CD4-positive, alpha-beta memory T cell (primary cell): Measurements from ENCODE around the gene MIPEP. TPM values are rescaled to one million over a fixed set of nuclear protein-coding genes. Genes with fewer than 3 reads are reported as not detected.

Experiments
- CTCF ChIA-PET: fragments of 350-600 bp; sonication (Branson Sonifier 250); formaldehyde crosslinking; loops from one replicate; lab custom pipeline; 2021; ENCODE audit warnings: inconsistent platforms; ENCODE audit not compliant: partially characterized antibody; lab: Charles Lee
- POLR2A ChIA-PET: fragments of 350-600 bp; sonication (Branson Sonifier 250); formaldehyde crosslinking; loops from one replicate; lab custom pipeline; 2021; ENCODE audit not compliant: partially characterized antibody; lab: Charles Lee
- DNase-seq, 5 donors: peaks; one replicate each; pipeline versions ENCODE4 v3.0.0 to v3.0.0-alpha.2; 2020 to 2022; ENCODE audit warnings: mixed read lengths in 1 of 5
- H3K27ac ChIP-seq: one replicate; pipeline ENCODE4 v1.7.0; 2013; ENCODE audit warnings: low read depth, low read length
- H3K27me3 ChIP-seq: 2 replicates; pipeline ENCODE4 v1.7.0; 2013; ENCODE audit warnings: mild to moderate bottlenecking, low read length, moderate library complexity; ENCODE audit not compliant: insufficient read depth
- H3K36me3 ChIP-seq: 2 replicates; pipeline ENCODE4 v1.7.0; 2013; ENCODE audit warnings: mild to moderate bottlenecking, low read length, moderate library complexity; ENCODE audit not compliant: insufficient read depth
- H3K4me1 ChIP-seq: 2 replicates; pipeline ENCODE4 v1.7.0; 2013; ENCODE audit warnings: mild to moderate bottlenecking, low read length, moderate library complexity; ENCODE audit not compliant: insufficient read depth
- H3K4me3 ChIP-seq, 2 donors: one replicate each; pipeline ENCODE4 v1.7.0; 2013; ENCODE audit warnings: low read length in 2 of 2, mild to moderate bottlenecking in 1 of 2
- H3K9me3 ChIP-seq, 2 donors: one replicate each; pipeline ENCODE4 v1.7.0; 2013; ENCODE audit warnings: low read length in 2 of 2, control low read depth in 1 of 2; ENCODE audit not compliant: control insufficient read depth in 1 of 2
- H3K27ac Mint-ChIP-seq, 7 donors: one replicate each; pipeline ENCODE4 v1.8.0; 2020 to 2021; ENCODE audit warnings: mixed read lengths in 7 of 7, mild to moderate bottlenecking in 6 of 7, inconsistent platforms in 3 of 7, moderate library complexity in 3 of 7
- H3K27me3 Mint-ChIP-seq, 2 donors: one replicate each; pipeline ENCODE4 v1.8.0; 2020 to 2021; ENCODE audit warnings: mixed read lengths in 2 of 2
- H3K36me3 Mint-ChIP-seq, 2 donors: one replicate each; pipeline ENCODE4 v1.8.0; 2020 to 2021; ENCODE audit warnings: mixed read lengths in 2 of 2, inconsistent platforms in 1 of 2, mild to moderate bottlenecking in 1 of 2
- H3K4me1 Mint-ChIP-seq, 4 donors: one replicate each; pipeline ENCODE4 v1.8.0; 2020 to 2021; ENCODE audit warnings: mixed read lengths in 4 of 4, mild to moderate bottlenecking in 1 of 4
- H3K4me3 Mint-ChIP-seq, 8 donors: one replicate each; pipeline ENCODE4 v1.8.0; 2020 to 2021; ENCODE audit warnings: mixed read lengths in 8 of 8, mild to moderate bottlenecking in 7 of 8, moderate library complexity in 6 of 8, inconsistent platforms in 3 of 8
- H3K9me3 Mint-ChIP-seq, 8 donors: one replicate each; pipeline ENCODE4 v1.8.0; 2020 to 2021; ENCODE audit warnings: mixed read lengths in 8 of 8, mild to moderate bottlenecking in 5 of 8, inconsistent platforms in 3 of 8, moderate library complexity in 1 of 8
- intact Hi-C: fragments of 100-400 bp; cut with micrococcal nuclease; formaldehyde crosslinking; loops from one replicate; pipeline ENCODE4 v1.15.1; 2023
- polyA plus RNA-seq, 2 donors: library from polyadenylated mRNA; unstranded; fragments of 300-500 nt; fragmentation: Illumina TruSeq; gene quantifications; one replicate each; pipeline ENCODE4 v1.2.3, GENCODE V29; 2021
- total RNA-seq, 2 experiments: library from RNA; stranded (reverse); gene quantifications; one replicate each; pipeline ENCODE4 v1.2.3, GENCODE V29; 2021

The MIPEP gene
- total and polyA plus RNA-seq, 4 experiments from 2014 or later: 8.8 to 16.4 (median 12.2) TPM

GRCh38 chr13:23730251-23730650, 158.9 kb downstream of the MIPEP start:
- H3K36me3 ChIP-seq: no peaks in the 10 kb centered on the region
- no peak for DNase-seq
- no peaks in the 10 kb centered on the region for H3K27me3 ChIP-seq
- POLR2A ChIA-PET: no interaction called here
- Mint-ChIP-seq H3K4me3 (no peak overlapping the region), H3K27me3 (no peaks in the 10 kb centered on the region), H3K36me3 (peaks cover 8 to 30% of the 10 kb centered on the region in 2 donors), H3K9me3 (no peaks in the 10 kb centered on the region), H3K27ac (no peak overlapping the region), H3K4me1 (peaks cover 0 to 3% (median 0%) of the 10 kb centered on the region in 4 donors)
- intact Hi-C loops: no loop called here
- CTCF ChIA-PET: interaction anchor here (0.8 kb wide), 1 partner anchor 138 kb away, joined by 3 read pairs; no protein-coding TSS in a partner anchor
- H3K9me3 ChIP-seq: no peaks in the 10 kb centered on the region
- H3K4me1 ChIP-seq: no peaks in the 10 kb centered on the region
- H3K4me3 ChIP-seq: no peak overlapping the region
- H3K27ac ChIP-seq: no peak overlapping the region

GRCh38 chr13:23729531-23729930, 159.7 kb downstream of the MIPEP start:
- no peak overlapping the region for H3K4me3 Mint-ChIP-seq
- peaks cover 8 to 30% of the 10 kb centered on the region in 2 donors for H3K36me3 Mint-ChIP-seq
- no peak overlapping the region for H3K4me3 ChIP-seq
- POLR2A ChIA-PET: no interaction called here
- H3K4me1 ChIP-seq: no peaks in the 10 kb centered on the region
- no peaks in the 10 kb centered on the region for H3K36me3 ChIP-seq
- H3K27me3 Mint-ChIP-seq: no peaks in the 10 kb centered on the region
- no peak overlapping the region for H3K27ac Mint-ChIP-seq
- no peaks in the 10 kb centered on the region for H3K9me3 Mint-ChIP-seq
- intact Hi-C loops: no loop called here
- H3K9me3 ChIP-seq: no peaks in the 10 kb centered on the region
- no peak for DNase-seq
- H3K27ac ChIP-seq: no peak overlapping the region
- no peaks in the 10 kb centered on the region for H3K27me3 ChIP-seq
- peaks cover 0 to 3% (median 0%) of the 10 kb centered on the region in 4 donors for H3K4me1 Mint-ChIP-seq
- CTCF ChIA-PET: interaction anchor here (0.8 to 1.6 kb wide), 2 partner anchors 20 to 137 kb away, joined by 3 to 4 read pairs; no protein-coding TSS in a partner anchor

- ChIA-PET POLR2A (no interaction called here), CTCF (interaction anchor here (1.6 kb wide), 1 partner anchor 19 kb away, joined by 4 read pairs; no protein-coding TSS in a partner anchor)
- H3K4me3 Mint-ChIP-seq: no peak overlapping the region
- no peaks in the 10 kb centered on the region for H3K9me3 Mint-ChIP-seq
- Histone ChIP-seq H3K9me3 (no peaks in the 10 kb centered on the region), H3K4me3 (no peak overlapping the region), H3K36me3 (no peaks in the 10 kb centered on the region), H3K27me3 (no peaks in the 10 kb centered on the region), H3K27ac (no peak overlapping the region), H3K4me1 (no peaks in the 10 kb centered on the region)
- DNase-seq: no peak
- peaks cover 8 to 33% of the 10 kb centered on the region in 2 donors for H3K36me3 Mint-ChIP-seq
- H3K27me3 Mint-ChIP-seq: no peaks in the 10 kb centered on the region
- H3K27ac Mint-ChIP-seq: peak overlapping the region in 2 of 7 donors; percentile 36
- intact Hi-C loops: no loop called here
- peaks cover 0 to 3% (median 0%) of the 10 kb centered on the region in 4 donors for H3K4me1 Mint-ChIP-seq
Measured at GRCh38 chr13:23728807-23729206, 160.4 kb downstream of the MIPEP start.

GRCh38 chr13:23725922-23726321, 163.3 kb downstream of the MIPEP start:
- peaks cover 8 to 19% of the 10 kb centered on the region in 2 donors for H3K36me3 Mint-ChIP-seq
- ChIA-PET CTCF (no interaction called here), POLR2A (no interaction called here)
- Histone ChIP-seq H3K27me3 (no peaks in the 10 kb centered on the region), H3K36me3 (no peaks in the 10 kb centered on the region), H3K4me1 (no peaks in the 10 kb centered on the region), H3K9me3 (no peaks in the 10 kb centered on the region), H3K4me3 (no peak overlapping the region), H3K27ac (no peak overlapping the region)
- no peaks in the 10 kb centered on the region for H3K27me3 Mint-ChIP-seq
- H3K4me3 Mint-ChIP-seq: no peak overlapping the region
- H3K4me1 Mint-ChIP-seq: no peaks in the 10 kb centered on the region
- H3K27ac Mint-ChIP-seq: no peak overlapping the region
- no peaks in the 10 kb centered on the region for H3K9me3 Mint-ChIP-seq
- intact Hi-C loops: no loop called here
- no peak for DNase-seq

- intact Hi-C loops: no loop called here
- H3K27ac ChIP-seq: no peak overlapping the region
- Mint-ChIP-seq H3K4me1 (peaks cover under 1 to 3% (median 2%) of the 10 kb centered on the region in 4 donors), H3K9me3 (no peaks in the 10 kb centered on the region), H3K27ac (peak overlapping the region in 1 of 7 donors; percentile 29), H3K36me3 (peaks cover 8 to 16% of the 10 kb centered on the region in 2 donors), H3K27me3 (no peaks in the 10 kb centered on the region), H3K4me3 (no peak overlapping the region)
- no peaks in the 10 kb centered on the region for H3K36me3 ChIP-seq
- POLR2A ChIA-PET: no interaction called here
- H3K4me3 ChIP-seq: no peak overlapping the region
- DNase-seq: no peak
- no peaks in the 10 kb centered on the region for H3K9me3 ChIP-seq
- no peaks in the 10 kb centered on the region for H3K4me1 ChIP-seq
- H3K27me3 ChIP-seq: no peaks in the 10 kb centered on the region
- CTCF ChIA-PET: interaction anchor here (1.1 to 1.3 kb wide), 2 partner anchors 27 to 149 kb away, joined by 3 read pairs; no protein-coding TSS in a partner anchor
Measured at GRCh38 chr13:23724196-23724970, 164.8 kb downstream of the MIPEP start.

- POLR2A ChIA-PET: no interaction called here
Measured at GRCh38 chr13:23723471-23723870, 165.7 kb downstream of the MIPEP start.

GRCh38 chr13:23722726-23723453, 166.3 kb downstream of the MIPEP start:
- no peaks in the 10 kb centered on the region for H3K9me3 ChIP-seq
- Mint-ChIP-seq H3K4me1 (peaks cover 8 to 11% (median 10%) of the 10 kb centered on the region in 4 donors), H3K36me3 (peaks cover 0 to 7% of the 10 kb centered on the region in 2 donors), H3K27ac (no peak overlapping the region), H3K9me3 (no peaks in the 10 kb centered on the region), H3K4me3 (no peak overlapping the region), H3K27me3 (no peaks in the 10 kb centered on the region)
- H3K36me3 ChIP-seq: no peaks in the 10 kb centered on the region
- H3K27me3 ChIP-seq: no peaks in the 10 kb centered on the region
- no peak for DNase-seq
- intact Hi-C loops: no loop called here
- CTCF ChIA-PET: no interaction called here
- H3K27ac ChIP-seq: no peak overlapping the region
- H3K4me1 ChIP-seq: no peaks in the 10 kb centered on the region
- POLR2A ChIA-PET: no interaction called here
- no peak overlapping the region for H3K4me3 ChIP-seq

More at GRCh38 chr13:23723471-23723870, 165.7 kb downstream of the MIPEP start:
- H3K36me3 Mint-ChIP-seq: peaks cover 0 to 8% of the 10 kb centered on the region in 2 donors
- H3K4me1 ChIP-seq: no peaks in the 10 kb centered on the region
- H3K27me3 Mint-ChIP-seq: no peaks in the 10 kb centered on the region
- H3K4me3 ChIP-seq: no peak overlapping the region
- CTCF ChIA-PET: no interaction called here
- H3K4me3 Mint-ChIP-seq: no peak overlapping the region
- H3K9me3 ChIP-seq: no peaks in the 10 kb centered on the region
- no peak overlapping the region for H3K27ac Mint-ChIP-seq
- H3K27ac ChIP-seq: no peak overlapping the region
- no peaks in the 10 kb centered on the region for H3K9me3 Mint-ChIP-seq
- no peaks in the 10 kb centered on the region for H3K36me3 ChIP-seq
- H3K27me3 ChIP-seq: no peaks in the 10 kb centered on the region
- intact Hi-C loops: no loop called here
- DNase-seq: no peak
- peaks cover 8 to 11% (median 10%) of the 10 kb centered on the region in 4 donors for H3K4me1 Mint-ChIP-seq
